ENCODE data around the gene GSG1L2.

GSG1L2 gene

DNA sequence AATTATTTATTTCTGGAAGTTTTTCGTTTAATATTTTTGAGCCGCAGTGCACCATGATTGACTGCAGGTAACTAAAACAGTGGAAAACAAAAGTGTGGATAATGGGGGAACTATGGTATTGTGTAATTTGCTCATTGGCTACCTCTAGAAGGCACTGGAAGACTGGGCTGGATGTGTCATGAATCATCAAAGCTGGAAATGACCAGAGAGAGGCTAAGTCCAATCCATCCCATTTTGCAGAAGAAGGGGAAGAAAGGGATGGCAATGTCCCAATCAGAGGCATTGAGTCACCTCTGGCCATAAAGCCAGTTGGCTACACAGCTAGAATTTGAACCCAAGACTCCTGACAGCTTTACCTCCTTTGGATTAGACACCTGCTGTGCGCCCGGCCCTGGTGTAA lies 33.2 kb upstream of the GSG1L2 start:
- no peak for DNase-seq (ENCODE audit: low read depth in 2 of 2)
- no peak overlapping the region for H3K4me3 ChIP-seq (replicated peaks in 1 of 2; ENCODE audit: low read depth in 2 of 2, low read length in 2 of 2)
- TF ChIP-seq, protein P1, sequence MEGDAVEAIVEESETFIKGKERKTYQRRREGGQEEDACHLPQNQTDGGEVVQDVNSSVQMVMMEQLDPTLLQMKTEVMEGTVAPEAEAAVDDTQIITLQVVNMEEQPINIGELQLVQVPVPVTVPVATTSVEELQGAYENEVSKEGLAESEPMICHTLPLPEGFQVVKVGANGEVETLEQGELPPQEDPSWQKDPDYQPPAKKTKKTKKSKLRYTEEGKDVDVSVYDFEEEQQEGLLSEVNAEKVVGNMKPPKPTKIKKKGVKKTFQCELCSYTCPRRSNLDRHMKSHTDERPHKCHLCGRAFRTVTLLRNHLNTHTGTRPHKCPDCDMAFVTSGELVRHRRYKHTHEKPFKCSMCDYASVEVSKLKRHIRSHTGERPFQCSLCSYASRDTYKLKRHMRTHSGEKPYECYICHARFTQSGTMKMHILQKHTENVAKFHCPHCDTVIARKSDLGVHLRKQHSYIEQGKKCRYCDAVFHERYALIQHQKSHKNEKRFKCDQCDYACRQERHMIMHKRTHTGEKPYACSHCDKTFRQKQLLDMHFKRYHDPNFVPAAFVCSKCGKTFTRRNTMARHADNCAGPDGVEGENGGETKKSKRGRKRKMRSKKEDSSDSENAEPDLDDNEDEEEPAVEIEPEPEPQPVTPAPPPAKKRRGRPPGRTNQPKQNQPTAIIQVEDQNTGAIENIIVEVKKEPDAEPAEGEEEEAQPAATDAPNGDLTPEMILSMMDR (IDR thresholded peaks at IDR 0.05; ENCODE audit: low read depth, low read length), result no peak

DNA sequence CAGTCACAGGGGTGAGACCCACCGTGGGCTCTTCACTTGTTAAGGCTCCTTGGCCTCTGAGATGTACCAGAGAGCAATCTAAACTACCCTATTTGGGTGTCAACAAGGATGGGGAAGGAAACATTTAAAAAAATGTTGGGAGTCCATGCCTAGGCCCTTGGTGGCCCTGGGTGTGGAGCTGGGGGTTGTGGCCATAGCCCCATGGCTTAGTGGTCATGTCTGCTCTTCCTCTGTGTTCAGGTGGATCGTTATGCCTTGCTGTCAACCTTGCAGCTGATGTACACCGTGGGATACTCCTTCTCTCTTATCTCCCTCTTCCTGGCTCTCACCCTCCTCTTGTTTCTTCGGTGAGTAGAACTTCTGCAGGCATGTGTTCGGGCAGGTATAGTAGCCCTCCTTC lies 32.4 kb upstream of the GSG1L2 start:
- TF ChIP-seq, protein P1 (IDR thresholded peaks at IDR 0.05; ENCODE audit: low read depth, low read length), result no peak

DNA sequence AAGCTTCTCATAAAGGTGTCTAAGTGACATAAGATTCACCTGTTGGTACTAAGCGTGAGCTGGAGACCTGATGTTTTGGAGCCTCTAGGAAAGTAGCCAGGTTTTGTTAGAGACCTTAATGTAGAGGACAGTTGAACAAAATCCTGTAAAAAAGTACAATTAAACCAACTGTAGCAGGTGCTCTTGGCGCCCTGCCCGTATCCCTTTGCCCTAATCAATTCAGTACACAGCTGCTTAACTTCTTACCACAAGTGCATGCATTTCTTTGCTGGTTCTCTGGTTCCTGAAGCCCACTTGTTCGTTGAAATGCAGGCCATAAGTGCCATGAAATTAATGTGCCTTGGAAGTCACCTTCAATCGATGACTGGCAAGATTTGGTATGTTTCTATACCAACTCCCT lies 28.3 kb upstream of the GSG1L2 start:
- DNase-seq (ENCODE audit: low read depth in 2 of 2), result no peak
- TF ChIP-seq, protein P1 (IDR thresholded peaks at IDR 0.05; ENCODE audit: low read depth, low read length), result no peak
- H3K4me3 ChIP-seq (replicated peaks in 1 of 2; ENCODE audit: low read depth in 2 of 2, low read length in 2 of 2), result no peak overlapping the region

More for the DNA sequence above, 32.4 kb upstream of the GSG1L2 start:
- no peak for DNase-seq (ENCODE audit: low read depth in 2 of 2)
- H3K4me3 ChIP-seq (replicated peaks in 1 of 2; ENCODE audit: low read depth in 2 of 2, low read length in 2 of 2), result no peak overlapping the region

DNA sequence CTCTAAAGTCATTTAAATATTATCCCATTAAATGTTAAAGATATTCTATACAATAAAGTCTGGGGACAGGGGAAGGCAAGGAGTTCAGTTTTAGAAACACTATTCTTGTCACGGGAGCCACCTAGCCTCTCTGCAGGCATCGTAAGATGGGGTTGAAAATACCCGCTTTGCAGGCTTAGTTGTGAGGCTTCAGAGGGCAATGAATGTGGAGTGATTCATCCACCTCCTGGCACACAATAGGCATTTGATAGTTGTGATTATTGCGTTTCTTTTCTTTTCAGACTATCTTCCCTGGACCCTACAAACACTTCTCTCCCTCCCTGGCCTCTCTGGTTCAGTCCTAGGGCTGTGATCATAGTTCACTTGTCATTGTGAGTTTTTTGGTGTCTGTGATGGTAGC lies 23.4 kb upstream of the GSG1L2 start:
- no peak for DNase-seq (ENCODE audit: low read depth in 2 of 2)
- H3K4me3 ChIP-seq (replicated peaks in 1 of 2; ENCODE audit: low read depth in 2 of 2, low read length in 2 of 2), result no peak overlapping the region
- TF ChIP-seq, protein P1 (IDR thresholded peaks at IDR 0.05; ENCODE audit: low read depth, low read length), result no peak

- TF ChIP-seq, protein P1 (IDR thresholded peaks at IDR 0.05; ENCODE audit: low read depth, low read length), result no peak
- DNase-seq (ENCODE audit: low read depth in 2 of 2), result no peak
- no peak overlapping the region for H3K4me3 ChIP-seq (replicated peaks in 1 of 2; ENCODE audit: low read depth in 2 of 2, low read length in 2 of 2)
Measured at GRCh38 chr17:9844153-9844552, 22.3 kb upstream of the GSG1L2 start.

GRCh38 chr17:9843152-9844010 lies 21.5 kb upstream of the GSG1L2 start:
- TF ChIP-seq, protein P1 (IDR thresholded peaks at IDR 0.05; ENCODE audit: low read depth, low read length), result no peak
- H3K4me3 ChIP-seq (replicated peaks in 1 of 2; ENCODE audit: low read depth in 2 of 2, low read length in 2 of 2), result no peak overlapping the region
- no peak for DNase-seq (ENCODE audit: low read depth in 2 of 2)
